GM19043 (cell line): Measurements from ENCODE around the gene SPNS3.

Experiments used
- ATAC-seq: cut with Tn5 transposase; IDR thresholded peaks from one replicate; pipeline ENCODE4 v1.9.1; 2021; ENCODE audit warnings: low read depth; ENCODE audit not compliant: unreplicated experiment

The SPNS3 gene

DNA sequence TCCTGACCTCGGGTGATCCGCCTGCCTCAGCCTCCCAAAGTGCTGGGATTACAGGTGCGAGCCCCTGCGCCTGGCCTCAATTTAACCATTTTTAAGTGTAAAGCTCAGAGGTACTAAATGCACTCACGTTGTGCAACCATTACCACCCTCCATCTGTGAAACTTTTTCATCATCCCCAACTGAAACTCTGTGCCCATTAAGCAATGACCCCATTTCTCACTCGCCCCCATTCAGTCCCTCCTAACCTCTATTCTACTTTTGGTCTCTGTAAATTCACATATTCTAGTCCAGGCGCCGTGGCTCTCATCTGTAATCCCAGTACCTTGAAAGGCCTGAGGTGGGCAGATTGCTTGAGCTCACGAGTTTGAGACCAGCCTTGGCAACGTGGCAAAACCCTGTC lies 8.3 kb upstream of the SPNS3 start:
- no peak for ATAC-seq

DNA sequence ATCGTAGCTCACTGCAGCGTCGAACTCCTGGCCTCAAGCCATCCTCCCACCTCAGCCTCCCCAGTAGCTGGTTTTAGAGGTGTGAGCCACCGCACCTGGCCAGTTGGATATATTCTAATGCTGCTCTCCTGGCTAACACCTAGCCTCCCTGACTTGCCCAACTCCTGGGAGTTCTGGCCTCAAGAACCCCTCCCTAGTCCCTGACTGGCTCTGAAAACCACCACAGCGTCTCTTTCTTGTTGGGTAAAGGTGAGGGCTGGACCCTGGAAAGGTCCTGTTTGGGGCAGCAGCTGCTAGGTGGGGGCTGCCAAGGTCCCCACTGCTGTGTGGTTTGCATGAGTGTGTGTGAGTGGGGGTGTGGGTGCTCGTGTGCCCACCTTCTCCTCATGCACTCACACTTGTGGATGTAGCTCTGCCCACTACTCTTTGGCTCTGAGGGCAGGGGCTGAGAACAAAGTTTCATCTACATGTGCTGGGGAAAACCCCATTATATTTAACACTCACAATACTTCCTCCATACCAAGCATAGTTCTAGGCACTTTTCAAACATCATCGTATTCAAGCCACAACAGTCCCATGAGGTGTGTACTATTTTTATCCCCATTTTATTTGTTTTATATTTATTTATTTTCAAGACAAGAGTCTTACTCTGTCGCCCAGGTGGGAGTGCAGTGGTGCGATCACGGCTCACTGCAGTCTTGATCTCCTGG lies 7.1 kb upstream of the SPNS3 start:
- no peak for ATAC-seq

DNA sequence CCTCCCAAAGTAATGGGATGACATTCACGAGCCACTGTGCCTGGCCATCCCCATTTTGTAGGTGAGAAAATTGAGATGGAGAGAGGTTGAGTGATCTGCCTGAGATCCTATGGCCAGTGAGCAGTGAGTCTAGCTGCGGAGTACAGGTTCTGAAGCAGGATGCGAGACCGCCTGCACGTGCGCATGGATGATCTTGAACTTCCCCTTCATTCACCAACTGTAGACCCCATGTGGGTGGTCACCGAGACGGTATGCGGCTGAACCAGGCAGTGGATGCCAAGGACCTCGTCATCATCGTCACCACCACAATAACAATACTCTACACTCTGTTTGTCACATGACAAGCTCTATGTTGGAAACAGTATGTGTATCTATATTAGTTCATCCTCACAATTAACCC lies 6.2 kb upstream of the SPNS3 start:
- ATAC-seq = no peak

DNA sequence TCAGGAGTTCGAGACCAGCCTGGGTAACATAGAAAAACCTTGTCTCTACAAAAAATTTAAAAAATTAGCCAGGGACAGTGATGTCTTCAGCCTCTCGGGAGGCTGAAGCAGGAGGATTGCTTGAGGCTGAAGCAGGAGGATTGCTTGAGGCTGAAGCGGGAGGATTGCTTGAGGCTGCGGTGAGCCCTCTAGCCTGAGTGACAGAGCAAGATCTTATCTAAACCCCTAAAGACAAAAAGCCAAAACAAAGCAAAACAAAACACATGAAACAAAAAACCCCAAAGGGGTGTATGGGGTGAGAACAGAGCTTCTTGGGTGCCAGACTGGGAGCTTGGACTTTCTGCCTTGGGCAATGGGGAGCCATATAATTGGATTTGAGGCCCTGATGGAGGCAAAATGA lies 2.6 kb downstream of the SPNS3 start:
- no peak for ATAC-seq

DNA sequence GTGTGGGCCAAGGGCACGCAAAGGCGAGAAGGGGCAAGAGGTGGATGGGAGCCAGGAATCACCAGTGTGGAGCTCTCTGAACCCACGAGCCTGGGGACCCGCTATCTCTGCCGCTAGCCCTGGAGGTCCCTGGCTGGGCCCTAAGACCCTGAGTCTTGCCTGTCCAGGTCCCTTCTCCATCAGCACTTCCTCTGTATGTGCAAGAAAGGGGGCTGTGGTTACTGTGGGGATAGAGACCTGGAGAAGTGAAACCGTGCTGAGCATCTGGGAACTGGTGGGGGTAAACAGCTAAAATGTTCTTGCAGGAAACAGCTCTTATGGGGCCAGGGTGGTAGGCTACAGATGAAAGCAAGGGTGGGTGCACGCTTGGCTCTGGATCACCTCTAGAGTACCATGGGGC lies 3.1 kb downstream of the SPNS3 start:
- ATAC-seq = no peak

DNA sequence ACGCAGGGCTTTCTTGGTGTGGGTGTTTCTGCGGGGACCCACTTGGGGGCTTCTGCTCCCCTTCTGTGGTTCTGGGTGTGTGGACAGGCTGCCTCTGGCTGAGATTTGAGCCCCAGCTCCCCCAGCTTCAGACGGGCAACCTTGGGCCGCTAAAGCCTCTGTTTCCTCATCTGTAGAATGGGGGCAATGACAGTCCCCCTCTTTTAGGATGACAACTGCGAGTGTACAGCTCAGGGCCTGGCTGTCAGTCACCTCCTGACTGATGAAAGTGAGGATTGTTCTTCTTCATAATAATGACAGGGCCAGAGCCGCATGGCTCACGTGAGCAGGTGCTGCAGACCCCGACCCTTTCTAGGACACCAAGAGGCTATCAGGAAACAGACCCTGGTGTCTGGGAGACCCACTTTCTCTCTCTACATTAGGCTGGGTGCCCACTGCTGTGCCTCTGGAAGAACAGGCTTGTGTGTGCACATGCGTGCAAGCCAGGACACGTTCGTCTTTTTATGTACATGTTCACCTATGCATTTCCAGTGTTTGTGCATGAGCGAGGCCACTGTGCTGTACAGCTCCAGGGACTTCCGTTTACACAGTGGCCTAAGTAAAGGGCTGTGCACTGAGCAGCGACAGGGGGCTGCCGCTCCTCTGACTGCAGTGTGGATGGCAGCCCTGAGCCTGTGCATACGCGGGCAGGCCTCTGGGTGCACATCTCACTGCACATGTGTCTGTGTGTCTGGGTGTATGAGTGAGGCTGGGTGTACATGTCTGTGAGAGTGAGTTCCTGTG lies 4.6 kb downstream of the SPNS3 start:
- ATAC-seq = no peak

DNA sequence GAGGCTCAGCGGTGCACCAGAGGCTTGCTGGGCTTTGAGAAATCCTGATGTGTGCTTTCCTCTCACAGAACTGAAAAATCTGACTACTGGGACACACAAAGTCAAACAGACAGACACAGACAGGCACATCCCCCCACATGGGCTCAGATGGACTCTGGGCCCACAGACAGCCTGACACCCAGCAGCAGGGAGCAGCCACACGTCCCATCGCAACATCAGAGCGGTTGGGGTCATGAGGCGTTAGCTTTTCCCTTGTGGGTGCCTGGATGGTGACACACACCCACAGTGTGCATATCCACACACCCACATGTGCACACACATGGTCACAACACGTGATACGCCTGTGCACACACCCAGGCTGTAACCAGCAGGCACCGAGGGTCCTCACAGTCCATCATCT lies 6.3 kb downstream of the SPNS3 start:
- ATAC-seq = no peak

DNA sequence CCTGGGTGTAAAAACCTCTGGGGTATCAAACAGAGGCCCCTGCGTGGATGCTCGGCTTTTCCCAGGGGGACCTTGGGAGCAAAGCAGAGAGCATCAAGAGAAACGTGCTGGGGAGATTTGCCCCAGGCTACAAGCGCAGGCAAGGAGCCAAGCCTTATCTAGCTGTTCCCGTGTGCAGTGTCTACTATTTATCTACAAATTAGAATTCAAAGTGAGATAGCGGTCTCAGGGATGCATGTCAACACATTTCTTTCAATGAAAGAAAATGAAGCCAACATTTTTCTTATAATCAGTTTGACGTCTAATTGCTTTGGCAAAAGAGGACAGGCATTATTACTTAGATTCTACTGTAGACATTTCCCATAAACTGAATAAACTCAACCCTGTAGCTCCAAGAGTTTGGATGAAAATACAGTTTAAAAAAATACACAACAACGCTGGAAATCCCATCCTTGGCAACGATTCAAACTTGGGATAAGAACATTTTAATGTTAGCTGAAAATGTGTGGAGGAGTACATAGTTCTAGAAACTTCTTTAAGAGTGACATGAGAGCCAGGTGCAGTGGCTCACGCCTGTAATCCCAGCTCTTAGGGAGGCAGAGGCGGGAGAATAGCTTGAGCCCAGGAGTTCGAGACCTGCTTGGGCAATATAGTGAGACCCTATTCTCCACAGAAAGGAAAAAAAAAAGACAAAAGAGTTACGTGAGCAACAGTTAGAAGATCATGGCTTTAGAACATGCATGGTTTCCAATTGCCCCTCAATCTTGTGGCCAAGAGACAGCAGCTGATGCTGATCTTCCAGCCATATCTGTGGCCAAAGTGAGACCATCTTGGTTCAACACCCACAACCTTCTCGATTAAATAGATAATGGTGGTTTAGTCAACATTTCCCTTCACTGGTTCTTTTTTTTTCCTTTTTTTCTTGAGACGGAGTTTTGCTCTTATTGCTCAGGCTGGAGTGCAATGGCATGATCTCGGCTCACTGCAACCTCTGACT lies 7.2 kb downstream of the SPNS3 start:
- no peak for ATAC-seq

DNA sequence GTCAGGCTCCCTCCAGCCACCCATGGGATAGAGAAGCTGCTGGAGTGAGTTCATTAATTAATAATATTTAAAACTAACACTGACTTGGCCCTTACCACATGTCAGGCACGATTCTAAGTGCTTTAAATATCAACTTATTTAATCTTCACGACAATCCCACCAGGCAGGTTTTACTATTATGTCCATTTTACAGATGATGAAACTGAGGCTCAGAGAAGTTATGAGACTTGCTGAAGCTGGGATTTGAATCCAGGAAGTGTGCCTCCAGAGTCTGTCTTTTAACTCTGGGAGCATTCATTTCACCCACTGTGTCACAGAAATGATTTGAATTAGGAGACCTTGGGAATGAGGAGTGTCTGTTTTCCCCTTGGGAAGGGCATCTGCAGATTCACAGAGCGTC lies 8.8 kb downstream of the SPNS3 start:
- ATAC-seq = no peak

DNA sequence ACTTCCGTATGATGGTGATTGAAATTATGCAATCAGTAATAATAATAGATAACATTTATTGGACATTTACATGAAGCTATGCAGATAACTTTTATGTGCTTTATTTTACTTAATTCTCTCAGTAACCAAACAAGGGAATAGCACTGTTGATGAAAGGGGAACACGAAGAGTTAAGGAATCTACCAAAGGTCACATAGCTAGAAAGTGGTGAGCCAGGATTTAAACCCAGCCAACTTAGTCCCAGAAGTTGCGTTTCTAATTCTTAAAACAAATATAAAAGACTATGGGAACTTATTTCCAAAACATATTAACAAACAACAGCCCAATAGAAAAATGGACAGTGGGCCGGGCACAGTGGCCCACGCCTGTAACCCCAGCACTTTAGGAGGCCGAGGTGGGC lies 9.7 kb downstream of the SPNS3 start:
- no peak for ATAC-seq

DNA sequence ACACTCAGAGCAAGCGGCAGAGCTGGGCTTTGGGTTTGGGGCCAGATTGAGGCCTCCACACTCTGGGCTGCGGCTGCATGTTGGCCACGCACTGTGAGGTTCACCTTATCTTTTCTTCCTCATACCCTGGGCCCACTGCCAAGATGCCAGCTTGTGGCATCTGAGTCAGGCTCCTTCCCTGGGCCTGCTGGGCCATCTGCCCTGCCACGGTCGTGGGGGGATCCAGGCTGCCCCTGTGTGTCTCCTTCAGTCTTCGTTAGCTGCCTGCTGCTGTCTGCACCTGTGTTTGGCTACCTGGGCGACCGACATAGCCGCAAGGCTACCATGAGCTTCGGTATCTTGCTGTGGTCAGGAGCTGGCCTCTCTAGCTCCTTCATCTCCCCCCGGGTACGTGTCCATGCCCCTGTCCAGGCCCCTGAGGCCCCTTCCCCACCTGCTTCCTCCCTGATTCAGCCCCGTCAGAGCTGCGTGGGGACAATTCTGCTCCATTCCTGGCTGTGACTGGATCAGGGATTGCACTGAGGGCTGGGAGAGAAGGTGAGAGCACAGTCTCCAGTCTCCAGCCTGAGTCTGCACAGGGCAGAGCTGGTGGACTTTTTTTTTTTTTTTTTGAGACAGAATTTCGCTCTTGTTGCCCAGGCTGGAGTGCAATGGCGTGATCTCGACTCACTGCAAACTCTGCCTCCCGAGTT lies 11.2 kb downstream of the SPNS3 start:
- no peak for ATAC-seq

DNA sequence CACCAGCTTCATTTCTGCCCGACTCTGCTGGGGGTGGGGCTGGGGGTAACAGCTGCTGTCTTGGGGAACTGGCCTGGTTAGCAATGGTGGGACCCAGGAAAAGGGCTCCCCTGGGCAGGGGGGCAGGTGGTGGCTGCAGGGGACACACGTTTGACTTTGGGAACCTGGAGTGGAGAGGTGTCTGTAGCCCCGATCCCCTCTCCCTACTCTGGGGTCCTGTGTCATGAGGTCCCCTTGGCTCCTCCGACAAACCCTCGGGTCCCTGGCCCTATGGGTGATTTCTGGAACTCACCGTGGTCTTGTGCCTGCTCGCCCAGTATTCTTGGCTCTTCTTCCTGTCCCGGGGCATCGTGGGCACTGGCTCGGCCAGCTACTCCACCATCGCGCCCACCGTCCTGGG lies 12.0 kb downstream of the SPNS3 start:
- no peak for ATAC-seq

DNA sequence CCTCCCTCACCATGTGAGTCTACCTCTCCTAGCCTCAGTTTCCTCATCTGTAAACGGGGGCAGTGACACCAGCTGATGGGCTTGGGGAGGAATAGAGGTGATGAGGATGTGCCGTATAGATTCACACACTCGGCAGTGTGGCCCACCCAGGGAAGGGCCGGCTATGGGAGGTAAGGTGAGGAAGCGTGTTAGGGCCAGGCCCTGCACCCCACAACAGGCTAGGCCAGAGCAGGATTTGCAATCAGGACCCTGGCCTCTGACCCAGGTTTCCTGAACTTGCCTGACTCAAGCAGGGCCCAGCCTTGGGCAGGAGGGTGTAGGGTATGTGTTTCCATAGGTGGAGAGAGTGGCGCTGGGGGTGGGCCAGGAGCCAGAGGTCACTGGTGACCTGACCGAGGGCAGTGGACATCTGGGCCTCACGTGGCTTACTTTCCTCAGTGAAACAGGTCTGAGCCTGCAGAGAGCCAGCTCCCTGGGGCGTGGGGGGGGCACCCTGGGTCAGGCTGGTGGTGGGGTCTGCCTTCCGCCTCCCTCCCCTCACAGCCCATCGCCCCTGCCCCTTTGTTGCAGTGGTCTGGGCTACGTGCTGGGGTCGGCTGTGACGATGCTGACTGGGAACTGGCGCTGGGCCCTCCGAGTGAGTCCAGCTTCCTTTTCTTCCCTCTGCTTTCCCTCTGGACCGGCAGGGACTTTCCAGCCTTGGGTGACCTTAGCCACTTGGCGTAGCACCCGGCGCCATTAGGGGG lies 12.8 kb downstream of the SPNS3 start:
- ATAC-seq = no peak

DNA sequence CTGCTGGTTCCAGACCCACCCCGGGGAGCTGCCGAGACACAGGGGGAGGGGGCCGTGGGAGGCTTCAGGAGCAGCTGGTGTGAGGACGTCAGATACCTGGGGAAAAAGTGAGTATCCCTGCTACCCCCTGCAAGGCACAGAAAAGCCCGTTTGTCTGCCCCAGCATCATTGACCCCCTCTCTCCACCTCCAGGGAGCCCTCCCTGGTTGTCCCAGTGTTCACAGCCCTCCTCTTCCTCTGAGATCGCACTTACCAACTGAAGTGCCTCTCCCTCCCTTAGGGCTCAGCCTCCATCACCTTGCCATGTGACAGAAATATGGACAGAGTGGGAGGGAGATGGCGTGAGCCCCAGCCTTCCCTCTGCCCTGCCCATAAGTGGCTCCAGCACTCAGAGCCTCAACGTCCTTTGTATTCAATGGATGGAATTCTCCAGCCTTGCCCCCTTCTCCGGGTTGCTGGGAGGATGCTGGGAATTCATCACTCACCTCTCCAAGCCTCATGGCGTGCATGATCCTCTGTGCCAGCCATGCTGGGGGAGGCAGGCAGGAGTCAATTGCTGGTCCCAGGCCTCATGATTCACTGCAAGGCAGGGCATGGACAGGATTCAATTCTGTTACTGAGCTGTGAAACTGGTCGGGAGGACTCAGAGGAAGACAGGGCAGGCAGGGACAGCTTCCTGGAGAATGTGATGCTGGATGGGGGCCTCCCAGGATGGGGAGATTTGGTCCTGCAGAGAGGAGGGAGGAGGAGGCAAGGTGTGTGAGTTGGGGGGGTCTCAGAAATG lies 14.6 kb downstream of the SPNS3 start:
- ATAC-seq = no peak

DNA sequence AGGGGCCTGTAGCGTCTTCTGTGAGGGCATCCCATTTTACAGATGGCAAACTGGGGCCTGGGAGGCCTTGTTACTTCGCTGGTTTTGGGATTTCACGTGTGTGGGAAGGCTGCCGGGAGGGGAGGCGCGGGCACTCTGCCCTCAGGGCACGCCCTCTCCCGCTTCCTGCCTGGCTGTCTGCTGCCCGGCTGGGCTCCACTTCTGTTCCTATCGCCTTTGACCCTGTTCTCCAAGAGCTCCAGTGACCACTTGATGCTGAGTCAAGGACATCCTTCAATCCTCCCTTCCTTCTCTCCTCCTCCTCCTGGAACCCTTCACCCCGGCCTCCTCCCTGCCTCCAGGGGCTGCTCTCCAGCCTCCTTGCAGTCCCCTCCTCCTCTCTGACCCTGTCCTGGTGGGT lies 16.0 kb downstream of the SPNS3 start:
- ATAC-seq = no peak

DNA sequence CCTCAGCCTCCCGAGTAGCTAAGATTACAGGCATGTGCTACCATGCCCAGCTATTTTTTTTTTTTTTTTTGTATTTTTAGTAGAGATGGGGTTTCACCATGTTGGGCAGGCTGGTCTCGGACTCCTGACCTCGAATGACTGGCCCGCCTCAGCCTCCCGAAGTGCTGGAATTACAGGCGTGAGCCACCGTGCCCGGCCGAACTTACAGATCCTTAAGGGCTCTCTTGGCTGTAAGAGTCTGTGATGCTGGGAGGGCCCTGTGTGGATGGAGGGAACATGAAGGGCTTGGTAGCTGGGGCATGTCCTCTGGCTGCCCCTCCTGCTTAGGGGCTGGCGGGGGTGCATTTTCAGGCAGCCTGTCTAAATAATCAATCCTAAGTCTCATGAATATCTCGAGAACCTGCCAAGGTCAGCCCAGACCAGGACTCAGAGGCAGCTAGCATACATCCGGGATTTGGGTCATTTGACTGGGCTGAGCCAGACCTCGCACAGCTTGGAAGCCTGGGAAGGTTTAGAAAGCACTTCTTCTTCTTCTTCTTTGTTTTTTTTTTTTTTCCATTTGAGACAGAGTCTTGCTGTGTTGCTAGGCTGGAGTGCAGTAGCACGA lies 17.1 kb downstream of the SPNS3 start:
- no peak for ATAC-seq

DNA sequence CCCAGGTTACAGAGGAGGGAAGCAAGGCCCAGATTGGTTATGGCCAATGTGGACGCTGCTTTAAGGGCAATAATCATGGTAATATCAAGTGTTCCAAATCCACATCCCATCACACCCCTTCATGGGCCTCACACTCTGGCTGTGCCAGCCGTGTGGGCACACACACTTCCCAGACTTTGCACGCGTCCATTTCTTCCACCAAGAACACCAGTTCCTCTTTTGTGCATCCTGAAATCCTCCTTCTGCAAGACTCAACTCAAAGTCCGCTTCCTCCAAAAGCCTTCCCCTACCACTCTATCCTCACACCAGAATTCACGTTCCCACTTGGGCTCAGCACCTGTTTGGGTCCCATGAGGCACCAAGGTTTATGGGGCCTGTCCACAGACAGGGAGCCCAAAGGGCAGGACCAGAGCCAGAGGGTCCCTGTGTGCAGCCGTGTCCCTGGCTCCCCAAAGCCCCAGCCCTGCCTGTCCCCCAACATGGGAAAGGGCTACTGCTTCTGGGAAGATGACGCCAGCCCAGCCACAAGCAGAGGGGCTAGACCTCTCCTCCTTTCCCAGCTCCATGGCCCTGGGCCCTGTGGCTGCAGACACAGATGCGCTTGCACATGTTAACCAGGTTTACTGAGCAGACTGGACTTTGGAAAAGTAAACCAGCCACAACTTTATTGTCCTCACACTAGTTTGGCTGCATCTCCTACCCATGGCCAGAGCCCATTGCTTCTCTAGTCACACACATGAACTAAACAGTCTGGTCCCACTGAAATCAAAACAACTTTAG lies 20.3 kb downstream of the SPNS3 start:
- ATAC-seq = no peak

DNA sequence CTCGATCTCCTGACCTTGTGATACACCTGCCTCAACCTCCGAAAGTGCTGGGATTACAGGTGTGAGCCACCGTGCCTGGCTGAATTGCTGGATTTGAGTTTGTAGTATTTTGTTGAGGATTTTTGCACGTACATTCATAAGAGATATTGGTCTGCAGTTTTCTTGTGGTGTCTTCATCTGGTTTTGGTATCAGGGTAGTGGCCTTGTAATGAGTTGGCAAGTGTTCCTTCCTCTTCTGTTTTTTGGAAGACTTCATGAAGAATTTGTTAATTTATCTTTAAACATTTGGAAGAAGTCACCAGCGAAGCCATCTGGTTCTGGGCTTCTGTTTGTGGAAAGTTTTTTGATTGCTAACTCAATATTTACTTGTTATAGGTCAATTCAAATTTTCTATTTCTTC lies 26.9 kb downstream of the SPNS3 start:
- no peak for ATAC-seq
